EL (cell line): ENCODE data around the gene RAD51.

ENCODE experiments used
- DNase-seq: peaks from one replicate; pipeline ENCODE4 v3.0.0-alpha.2; 2016

Gene RAD51

DNA sequence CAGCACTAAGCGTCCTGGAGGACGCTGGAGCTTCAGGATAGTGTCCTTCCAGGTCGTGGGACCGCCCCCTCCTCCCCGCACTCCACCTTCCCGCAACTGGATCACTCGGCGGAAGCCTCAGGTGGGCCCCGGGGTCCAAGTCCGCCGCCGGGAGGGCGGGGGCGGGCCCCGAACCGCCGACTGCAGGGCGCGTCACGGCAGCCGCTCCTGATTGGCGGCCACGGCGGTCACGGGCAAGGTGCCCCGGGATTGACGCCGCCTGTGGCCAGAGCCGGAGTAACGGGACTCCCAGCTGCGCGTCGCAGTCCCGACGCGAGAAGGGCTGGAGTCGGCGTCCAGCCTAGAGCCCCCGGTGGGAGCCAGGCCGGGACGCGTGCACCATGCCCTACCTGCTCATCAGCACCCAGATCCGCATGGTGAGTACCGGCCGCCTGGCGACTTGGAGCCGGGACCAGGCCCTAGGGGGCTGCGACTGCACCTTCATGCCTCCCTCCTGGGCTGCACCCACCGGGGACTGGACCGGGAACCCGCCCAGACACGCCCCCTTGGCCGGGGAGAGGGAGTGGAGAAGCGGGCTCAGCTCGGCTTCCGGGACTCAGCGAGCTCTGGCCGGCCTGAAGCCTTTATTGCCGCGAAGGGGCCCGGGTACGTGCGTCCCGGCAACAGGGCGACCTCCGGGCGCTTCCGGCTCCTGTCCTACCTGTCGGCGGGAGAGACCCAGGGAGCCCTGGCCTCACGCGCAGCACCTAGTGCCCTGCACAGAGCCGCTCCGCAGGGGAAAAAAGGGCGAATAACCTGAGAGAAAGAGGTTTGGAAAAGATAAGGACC, 69.0 kb downstream of the RAD51 start, which contains the start of gene GCHFR:
TSS of gene GCHFR (plus strand) at position 268 of the 828 bp plus-strand sequence. CDS start at position 381, 113 bp downstream.
- peak; percentile 73 for DNase-seq

DNA sequence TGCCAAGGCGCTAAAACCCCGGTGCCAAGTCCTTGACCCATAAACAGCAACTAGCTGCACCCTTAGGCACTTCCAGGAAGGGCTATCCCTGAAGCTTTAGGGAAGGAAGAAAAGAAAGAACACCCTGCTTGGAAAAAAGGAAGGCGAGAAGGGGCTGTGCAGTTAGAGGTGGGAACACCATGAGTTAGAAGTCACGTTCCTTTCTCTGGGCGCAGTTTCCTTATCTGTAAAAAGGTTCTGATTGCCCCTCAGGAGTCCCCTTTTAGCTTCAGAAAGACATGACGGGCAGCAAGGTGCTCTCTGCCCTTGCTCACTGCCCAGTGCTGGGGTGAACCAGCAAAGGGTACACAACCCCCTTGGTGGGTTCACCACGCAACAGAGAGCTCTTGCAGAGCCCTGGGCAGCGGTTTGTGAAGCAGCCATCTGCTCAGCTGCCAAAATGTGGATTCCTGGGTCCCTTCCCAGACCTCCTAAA, 69.7 kb downstream of the RAD51 start:
- no peak for DNase-seq

DNA sequence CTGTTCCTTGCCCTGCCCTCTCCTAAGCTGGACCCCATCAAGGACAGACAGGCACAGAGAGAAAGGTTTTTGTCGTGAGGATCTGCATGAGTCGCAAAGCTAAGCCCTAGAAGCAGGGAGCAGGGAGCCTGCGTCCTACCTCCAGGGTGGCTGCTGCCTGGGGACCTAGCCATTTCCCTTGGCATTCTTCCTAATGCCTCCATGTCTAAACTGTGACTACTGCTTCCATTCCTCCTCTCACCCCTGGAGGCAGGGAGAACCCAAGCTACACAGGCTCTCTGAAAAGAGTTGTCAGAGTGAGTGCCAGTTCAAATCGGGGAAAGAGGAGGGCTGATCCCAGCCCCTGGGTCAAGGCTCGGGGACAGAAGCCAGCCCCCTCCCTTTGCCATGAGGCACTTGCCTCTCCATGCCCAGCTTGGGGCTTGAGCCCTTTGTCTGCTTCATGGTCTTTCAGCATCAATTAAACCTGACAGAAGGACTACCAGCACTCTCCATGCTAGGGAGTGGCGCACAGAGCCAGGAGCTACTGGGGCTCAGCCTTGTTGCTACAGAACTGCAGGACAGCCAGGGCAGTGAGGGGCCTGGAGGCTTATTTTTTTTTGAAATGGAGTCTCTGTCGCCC, 71.3 kb downstream of the RAD51 start:
- DNase-seq, result no peak

DNA sequence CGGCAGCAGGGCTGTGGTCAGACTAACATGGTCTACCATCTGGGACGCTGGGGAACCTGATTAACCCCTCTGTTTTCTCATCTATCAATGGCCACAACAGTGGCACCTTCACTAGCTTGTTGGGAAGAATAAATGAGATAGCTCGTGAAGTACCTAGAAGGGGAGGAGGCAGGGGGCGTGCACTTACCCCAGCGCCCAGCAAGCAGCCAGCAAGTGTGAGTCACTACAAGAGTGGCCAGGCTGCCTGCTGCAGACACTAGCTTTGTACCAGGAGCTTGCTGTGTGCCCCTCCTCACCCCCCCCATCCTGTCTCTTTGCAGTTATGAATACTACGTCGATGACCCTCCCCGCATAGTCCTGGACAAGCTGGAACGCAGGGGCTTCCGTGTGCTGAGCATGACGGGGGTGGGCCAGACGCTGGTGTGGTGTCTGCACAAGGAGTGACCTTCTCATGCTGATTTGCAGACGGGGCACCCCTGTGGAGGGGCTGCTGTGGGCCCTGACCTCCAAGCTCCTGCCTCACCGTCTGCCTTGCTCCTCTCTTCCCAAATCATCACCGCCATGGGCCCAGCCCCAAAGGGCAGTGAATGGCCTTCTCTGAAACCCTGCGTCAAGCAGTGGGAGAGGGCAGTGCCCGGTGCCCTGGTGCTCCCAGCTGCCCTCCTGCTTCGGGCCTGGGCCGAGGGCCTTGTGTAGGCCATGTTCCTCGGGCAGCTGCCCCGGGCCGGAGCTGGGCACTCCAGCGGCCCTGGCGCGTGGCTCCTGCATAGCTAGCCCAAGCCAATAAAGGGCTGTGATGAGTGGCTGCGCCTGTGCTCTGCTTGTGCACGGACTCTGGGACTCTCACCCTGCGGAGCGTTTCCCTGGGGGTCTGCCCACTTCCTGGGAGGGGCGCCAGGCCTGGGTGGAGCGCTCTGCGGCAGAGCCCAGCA, 72.2 kb downstream of the RAD51 start:
- no peak for DNase-seq

DNA sequence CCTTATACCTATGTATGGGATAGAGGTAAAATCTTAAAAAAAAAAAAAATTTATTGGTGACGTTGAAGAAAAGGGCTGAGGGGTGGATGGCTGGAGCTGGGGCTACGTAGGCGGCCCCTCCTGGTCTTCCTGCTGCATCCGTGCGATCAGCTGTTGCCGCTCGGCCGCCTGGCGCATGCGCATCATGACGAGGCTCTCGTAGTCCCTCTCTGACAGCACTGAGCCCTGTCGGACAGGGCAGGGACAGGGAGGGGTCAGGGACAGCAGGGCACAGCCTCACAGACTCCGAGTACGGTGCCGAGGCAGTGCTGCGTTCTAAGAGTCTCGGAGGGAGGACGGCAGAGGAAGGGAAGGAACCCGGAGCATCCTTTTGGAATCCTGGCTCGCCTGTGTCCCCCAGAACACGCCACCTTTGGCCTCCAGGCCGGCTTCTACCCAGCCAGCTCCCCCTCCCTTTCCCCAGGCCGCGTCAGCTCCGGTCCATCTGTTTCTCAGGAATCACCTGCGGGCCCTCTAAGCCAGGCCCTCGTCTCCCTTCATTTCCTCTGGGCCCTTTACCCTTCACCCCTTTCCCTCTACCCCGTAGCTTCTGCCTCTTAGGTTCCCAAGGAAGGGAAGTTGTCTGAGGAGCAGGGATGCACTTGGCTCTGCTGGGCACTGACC, 73.0 kb downstream of the RAD51 start:
- no peak for DNase-seq

DNA sequence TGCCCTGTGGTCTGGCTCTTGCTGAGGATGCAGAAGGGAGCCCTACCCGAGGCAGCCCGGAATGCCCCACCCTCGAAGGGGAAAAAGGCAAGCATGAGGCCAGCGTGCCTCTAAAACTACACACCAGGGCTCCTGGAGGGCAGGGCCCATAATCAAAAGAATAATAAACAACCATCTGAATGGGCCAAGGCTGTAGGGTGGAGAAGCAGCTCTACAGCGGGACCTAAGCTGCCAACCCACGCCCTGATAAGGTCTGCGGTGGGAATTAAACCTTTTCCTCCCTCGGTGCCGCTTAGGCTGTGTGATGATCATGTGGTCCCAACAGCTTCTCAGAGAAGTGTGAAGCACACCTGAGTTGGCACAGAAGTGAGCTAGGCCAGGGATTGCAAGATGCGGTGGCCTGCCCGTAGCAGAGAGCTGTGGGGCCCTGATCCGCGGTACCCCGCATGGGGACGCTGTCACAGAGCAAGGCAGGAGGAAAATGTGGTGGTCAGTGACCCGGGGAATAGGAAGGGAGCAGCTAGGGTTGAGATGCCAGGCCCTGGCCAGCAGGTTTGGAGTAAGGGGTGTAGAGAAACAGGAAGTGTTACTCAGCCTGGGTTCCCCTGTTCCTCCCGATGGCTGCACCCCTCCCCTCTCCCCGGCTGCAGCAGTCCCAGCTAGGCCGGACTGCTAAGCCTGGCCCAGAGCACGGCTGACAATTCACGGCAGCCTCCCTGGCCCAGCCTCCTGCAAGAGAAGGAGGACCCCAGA, 73.7 kb downstream of the RAD51 start:
- no peak for DNase-seq

DNA sequence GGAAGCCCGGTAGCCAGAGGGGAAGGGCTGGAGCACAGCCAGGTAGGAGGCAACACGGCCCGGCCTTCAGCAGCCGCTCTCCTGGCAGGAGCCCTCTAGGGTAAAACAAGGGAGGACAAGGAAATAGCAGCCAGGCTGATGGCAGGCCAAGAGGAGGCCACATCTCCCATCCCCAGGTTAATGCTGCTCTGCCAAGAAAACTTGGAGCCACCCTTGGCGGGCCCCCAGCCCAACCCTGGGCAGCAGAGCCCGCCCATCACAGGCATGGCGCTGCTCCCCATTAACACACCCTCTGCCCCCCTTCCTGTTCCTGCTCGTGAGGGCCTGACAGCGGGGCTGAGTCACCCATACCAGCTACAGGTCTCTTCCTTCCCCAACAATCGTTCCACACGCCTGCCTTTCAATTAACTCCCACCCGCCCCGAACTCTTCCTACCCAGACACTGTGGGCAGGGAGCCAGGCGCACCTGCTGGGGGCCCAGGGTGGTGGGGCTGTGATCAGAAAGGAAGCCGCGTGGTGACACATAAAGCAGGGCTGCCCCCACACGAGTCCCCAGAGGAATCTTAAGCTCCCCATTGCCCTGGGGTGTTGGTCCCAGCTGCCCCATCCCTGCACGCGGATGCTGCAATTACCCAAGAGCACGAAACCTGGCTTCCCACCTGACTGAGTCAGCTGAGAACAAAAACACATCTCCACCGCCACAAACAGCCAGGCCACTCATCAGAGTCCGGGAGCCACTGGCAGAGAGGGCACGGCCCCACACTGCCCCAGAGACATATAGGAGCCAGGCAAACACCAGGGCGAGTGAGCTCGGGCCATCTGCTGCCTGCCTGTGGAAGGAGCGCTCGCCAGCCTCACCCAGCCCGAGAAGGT, 74.5 kb downstream of the RAD51 start, which contains the start of gene C15orf62:
TSS of gene C15orf62 (plus strand) at position 707 of the 873 bp plus-strand sequence. CDS start 516 bp downstream, outside the sequence.
- no peak for DNase-seq

DNA sequence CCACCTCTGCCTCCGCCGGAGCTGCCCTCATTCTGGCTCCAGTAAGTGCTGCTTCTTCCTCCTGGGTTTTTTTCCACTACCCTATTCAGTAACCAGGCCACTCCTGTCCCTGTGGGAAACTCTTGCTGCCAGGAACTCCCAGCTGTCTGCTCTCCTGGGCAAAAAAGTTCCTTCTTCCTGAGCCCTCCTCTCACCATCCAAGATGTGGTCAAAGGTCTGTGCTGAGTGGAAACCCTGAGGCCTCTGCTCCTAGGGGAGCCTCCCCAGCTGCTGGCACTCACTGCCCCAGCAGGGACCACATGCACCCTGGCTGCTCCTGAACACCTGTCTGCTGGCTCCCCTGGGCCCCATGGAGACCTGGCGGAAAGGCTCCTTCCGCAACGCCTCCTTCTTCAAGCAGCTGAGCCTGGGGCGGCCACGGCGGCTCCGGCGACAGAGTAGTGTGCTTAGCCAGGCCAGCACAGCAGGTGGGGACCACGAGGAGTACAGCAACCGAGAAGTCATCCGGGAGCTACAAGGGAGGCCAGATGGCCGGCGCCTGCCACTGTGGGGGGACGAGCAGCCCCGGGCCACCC, 75.3 kb downstream of the RAD51 start:
- DNase-seq, result no peak

DNA sequence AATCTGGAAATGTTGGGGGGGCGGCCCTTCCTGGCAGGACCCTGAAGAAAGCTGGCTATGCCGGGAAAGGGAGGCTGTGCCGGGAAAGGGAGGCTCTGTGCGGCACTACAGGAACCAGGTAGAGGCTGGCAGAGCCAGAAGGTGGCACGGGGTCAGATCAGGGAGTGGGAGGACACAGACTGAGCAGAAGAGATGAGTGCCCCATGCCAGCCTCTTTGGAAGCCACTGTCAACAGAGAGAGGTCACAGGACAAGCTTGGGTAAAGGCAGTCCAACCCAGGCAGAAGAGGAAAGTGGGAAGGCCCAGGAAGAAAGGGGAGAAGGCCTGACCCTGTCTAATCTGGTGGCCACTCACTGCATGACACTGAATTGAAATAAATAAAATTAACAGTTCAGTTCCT, 76.3 kb downstream of the RAD51 start:
- no peak for DNase-seq

DNA sequence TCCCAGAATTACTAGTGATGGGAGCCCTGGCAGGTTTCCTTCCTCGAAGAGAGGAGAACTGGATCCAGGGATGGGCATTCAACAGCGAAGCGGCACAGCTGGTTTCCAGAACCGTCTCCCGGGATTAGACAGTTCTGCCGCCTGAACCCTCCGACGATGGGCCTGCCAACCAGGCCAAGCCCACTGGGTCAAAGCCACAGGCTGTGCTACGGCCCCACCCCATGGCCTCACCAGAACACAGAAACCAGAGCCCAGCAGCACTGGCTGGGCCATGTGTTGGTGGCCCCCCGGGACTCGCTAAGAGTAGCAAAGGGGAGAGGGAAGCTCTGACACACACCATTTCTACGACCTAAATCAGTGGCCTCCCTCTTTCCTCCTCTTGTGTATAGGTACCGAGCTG, 77.0 kb downstream of the RAD51 start:
- no peak for DNase-seq

DNA sequence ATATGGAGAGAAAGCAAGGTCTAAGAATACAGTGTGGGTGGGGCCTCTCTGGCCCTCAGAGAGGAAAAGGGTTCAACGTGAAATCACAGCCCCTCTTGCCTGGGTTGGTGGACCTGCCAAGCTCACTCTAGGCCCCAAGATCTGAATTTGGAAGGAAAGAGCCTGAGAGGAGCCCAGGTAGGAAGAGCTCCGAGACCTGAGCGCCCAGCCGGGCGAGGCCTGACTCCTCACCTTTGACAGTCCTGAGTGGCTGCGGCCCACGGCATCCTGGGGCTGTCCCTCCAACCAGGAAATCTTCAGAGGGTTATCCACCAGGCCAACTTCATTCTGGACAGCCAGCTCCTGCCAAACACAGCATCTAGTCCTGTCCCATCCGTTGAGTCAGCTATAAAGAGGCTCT, 78.5 kb downstream of the RAD51 start:
- DNase-seq, result no peak

DNA sequence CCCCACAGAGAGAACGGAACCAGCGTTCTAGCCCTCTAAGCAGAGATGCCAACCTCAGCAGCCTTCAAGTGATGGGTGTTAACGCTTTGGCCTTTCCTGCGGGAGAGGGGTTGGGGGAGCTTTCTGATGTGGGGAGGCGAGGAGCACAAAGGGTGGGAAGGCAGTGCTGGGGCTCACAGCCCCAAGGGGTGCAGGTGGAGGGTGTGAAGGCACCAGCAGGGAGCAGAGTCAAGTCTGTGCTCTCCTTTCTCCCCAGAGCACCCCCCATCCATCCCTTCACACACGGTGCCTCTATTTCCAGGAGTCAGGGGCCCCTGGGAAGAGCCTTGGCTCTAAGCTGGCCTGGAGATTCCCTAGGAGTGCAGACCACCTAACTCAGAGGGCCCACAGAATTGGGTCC, 78.9 kb downstream of the RAD51 start:
- DNase-seq, result no peak

DNA sequence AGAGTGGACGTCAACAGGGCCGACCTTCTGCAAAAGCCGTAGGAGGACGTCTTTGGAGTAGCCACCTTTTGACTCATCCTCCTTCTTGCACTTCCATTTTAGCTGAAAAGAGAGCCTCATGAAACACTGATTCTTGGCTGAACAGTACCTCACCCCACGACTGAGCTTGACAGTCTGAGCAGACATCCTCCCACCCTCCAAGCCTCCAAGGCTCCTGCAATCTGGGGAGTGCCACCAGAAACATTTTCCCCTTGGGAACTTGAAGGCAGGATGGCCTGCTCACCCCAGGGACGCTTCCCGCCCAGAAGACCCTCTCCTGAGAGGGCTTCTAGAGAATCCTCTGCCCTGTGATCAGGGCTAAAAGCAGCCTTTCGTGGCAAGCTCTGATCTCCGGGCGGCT, 80.0 kb downstream of the RAD51 start:
- DNase-seq, result no peak

DNA sequence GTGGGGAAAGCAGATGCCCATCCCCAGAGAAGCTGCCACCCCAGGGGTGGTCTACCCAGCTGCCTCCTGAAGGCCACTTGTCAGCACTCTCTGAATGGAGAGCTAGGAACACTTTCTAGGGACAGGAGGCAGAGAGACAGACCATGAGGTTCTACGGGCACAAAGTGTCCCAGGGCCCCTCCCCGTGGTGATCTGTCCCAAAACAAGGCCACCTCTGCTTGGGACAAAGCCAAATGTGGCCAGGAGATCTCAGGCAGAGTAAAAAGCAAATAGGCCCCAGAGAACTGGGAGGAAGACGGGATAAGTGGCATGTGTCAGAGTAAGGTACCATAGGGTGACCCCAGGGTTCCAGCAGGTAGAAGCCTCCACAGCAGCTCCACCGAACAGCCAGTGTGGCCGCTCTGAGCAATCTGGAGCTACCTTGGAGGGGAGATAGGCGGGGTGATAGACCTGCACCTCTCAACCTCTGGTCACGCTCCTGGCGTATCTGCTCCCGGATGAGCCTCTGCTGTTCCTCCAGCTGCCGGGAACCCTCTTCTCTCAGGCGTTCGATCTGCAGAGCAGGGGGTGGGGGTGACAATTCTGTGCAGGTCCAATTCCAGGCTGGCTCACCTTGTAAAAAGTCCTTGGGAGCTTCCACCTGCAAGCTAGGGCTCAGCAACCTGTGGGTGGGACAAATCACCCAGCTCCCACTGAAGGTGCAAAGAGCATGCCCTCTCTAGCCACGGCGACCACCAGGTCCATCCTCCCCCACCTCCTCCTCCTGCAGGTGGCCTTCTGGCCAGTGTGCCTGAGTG, 81.0 kb downstream of the RAD51 start:
- DNase-seq, result no peak

DNA sequence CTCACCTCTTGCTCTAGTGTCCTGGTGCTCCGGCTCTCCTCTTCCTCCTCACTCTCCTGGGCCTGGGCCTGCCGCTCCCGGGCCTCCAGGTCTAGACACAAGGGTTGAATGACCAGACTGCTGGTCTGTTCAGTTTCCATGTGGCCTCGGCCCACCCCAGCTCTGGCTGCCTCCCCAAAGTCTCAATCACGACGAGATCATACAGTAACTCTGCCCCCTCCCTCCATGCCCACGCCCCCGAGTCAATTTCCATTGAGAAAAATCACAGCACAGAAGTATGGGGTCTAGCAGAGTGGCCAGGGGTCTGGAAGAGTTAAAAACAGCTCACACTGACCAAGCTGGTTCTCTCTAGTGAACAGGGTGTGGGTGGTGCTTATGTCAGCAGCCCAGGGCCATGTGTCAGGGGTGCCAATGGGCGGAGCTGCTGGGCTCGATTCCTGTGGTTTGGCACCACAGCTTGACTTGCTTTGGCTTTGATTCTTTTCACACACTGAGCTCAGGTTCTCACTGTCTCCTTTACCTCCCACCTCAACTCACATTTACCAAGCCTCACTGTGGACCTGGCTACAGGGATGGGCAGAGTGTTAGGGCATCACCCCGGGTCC, 81.7 kb downstream of the RAD51 start:
- DNase-seq, result peak; percentile 69
